Natural killer cell (primary cell): ENCODE measurements around the gene MEST. TPM values are rescaled to one million over a fixed set of nuclear protein-coding genes. Genes with fewer than 3 reads are reported as not detected.

Source experiments
- ATAC-seq, 3 donors: fragments of 150-1000 bp in 2 of 3; fragments of 200-7000 bp in 1 of 3; cut with Tn5 transposase; 1 replicate in 1 of 3; 2 replicates in 2 of 3; pipeline ENCODE4 v1.10.0; 2021; ENCODE audit warnings: mild to moderate bottlenecking in 2 of 3, moderate library complexity in 2 of 3
- DNase-seq, 2 donors: peaks; one replicate each; pipeline versions ENCODE4 v3.0.0 to v3.0.0-alpha.2; 2013 to 2021; ENCODE audit warnings: mixed read lengths in 1 of 2
- H3K27ac ChIP-seq: one replicate; pipeline ENCODE4 v1.5.1; 2013; ENCODE audit warnings: mild to moderate bottlenecking, low read length
- H3K27me3 ChIP-seq: one replicate; pipeline ENCODE4 v1.6.1; 2013; ENCODE audit warnings: low read length; ENCODE audit not compliant: control insufficient read depth, insufficient read depth
- H3K36me3 ChIP-seq: one replicate; pipeline ENCODE4 v1.6.1; 2013; ENCODE audit warnings: low read length; ENCODE audit not compliant: control insufficient read depth, insufficient read depth
- H3K4me1 ChIP-seq: one replicate; pipeline ENCODE4 v1.6.1; 2013; ENCODE audit warnings: low read length; ENCODE audit not compliant: control insufficient read depth, insufficient read depth
- H3K4me3 ChIP-seq: one replicate; pipeline ENCODE4 v1.5.1; 2013; ENCODE audit warnings: low read length
- H3K9me3 ChIP-seq: one replicate; pipeline ENCODE4 v1.6.1; 2013; ENCODE audit warnings: low read length; ENCODE audit not compliant: control insufficient read depth, insufficient read depth
- H3K27ac Mint-ChIP-seq, 2 donors: one replicate each; pipeline ENCODE4 v1.8.0; 2022; ENCODE audit warnings: mild to moderate bottlenecking in 2 of 2, mixed read lengths in 2 of 2, moderate library complexity in 1 of 2
- H3K27me3 Mint-ChIP-seq, 2 donors: one replicate each; pipeline ENCODE4 v1.8.0; 2022; ENCODE audit warnings: low read depth in 2 of 2, mixed read lengths in 2 of 2
- H3K36me3 Mint-ChIP-seq: one replicate; pipeline ENCODE4 v1.8.0; 2022; ENCODE audit warnings: mixed read lengths
- H3K4me1 Mint-ChIP-seq, 2 donors: one replicate each; pipeline ENCODE4 v1.8.0; 2022; ENCODE audit warnings: mixed read lengths in 2 of 2
- H3K4me3 Mint-ChIP-seq: one replicate; pipeline ENCODE4 v1.8.0; 2022; ENCODE audit warnings: mild to moderate bottlenecking, moderate library complexity, mixed read lengths
- H3K9me3 Mint-ChIP-seq, 2 donors: one replicate each; pipeline ENCODE4 v1.8.0; 2022; ENCODE audit warnings: mixed read lengths in 2 of 2
- WGBS: methylation state at CpG from one replicate; pipeline ENCODE4 v1.1.7; 2013; ENCODE audit warnings: missing lambda C conversion rate; ENCODE audit not compliant: insufficient coverage; 5-methylcytosine and 5-hydroxymethylcytosine counted together
- intact Hi-C: fragments of 100-400 bp; cut with micrococcal nuclease; formaldehyde crosslinking; loops from one replicate; pipeline ENCODE4 v1.14.2; 2022
- total RNA-seq, 4 donors: library from RNA; stranded (reverse); fragments of 120-200 nt in 1 of 4; gene quantifications; one replicate each; pipeline versions ENCODE4 v1.2.3 to v1.2.4, GENCODE V29; 2013 to 2022
- TF ChIP-seq, protein P1 (sequence below): fragments of 200-600 bp; IDR thresholded peaks from one replicate; pipeline ENCODE4 v1.8.0; 2022; ENCODE audit warnings: antibody characterized with exemption

MEST gene
- total RNA-seq, 3 donors from 2014 or later (not counting 1 experiment from before 2014, with no cell fraction given) = 0.55 to 2.2 (median 0.70) TPM

DNA sequence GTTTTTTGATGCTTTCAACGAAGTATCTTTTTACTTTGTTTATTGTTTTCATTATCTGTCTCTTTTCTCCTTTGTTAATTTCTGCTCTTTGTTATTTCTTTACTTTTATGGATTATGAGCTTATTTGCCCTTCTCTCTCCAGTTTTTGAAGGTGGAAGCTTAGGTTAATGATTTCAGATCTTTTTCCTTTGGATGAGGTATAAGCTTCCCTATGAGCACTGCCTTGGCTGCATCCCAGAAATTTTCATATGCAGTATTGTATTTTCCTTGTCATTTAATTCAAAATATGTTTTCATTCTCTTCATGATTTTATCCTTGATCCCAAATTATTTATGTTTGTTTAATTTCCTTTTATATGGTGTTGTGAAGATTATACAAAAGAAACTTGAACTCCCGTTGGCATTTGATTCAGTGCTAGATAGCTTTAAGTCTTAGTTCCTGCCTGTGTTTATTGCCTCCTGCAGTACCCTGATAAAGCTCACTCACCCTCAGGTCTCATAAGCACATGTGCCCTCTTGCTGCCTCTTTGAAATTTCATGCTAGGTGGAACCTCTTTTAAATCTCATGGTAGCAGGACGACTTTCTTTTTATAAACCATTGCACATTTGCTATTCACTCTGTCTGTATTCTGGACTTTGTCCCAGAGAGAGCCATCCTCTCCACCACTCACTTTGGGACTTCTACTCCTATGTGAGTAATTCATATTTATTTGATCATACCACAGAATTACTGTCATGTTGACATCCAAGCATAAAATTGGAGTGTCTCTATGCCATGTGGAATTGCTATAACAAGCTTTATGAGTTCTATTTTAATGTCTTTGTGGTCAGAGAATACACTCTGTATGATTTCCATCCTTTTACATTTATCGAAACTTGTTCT, 28.1 kb upstream of the MEST start:
- Mint-ChIP-seq H3K9me3 (peaks cover 2% of the 10 kb centered on the region in 2 donors), H3K4me1 (peaks cover 3 to 4% of the 10 kb centered on the region in 2 donors), H3K36me3 (peaks cover 19% of the 10 kb centered on the region), H3K27me3 (peaks cover 7 to 9% of the 10 kb centered on the region in 2 donors), H3K4me3 (no peak overlapping the region), H3K27ac (no peak overlapping the region)
- intact Hi-C loops = no loop called here
- Histone ChIP-seq H3K27ac (no peak overlapping the region), H3K36me3 (no peaks in the 10 kb centered on the region), H3K4me3 (no peak overlapping the region), H3K27me3 (no peaks in the 10 kb centered on the region), H3K9me3 (peaks cover 5% of the 10 kb centered on the region), H3K4me1 (no peaks in the 10 kb centered on the region)
- 44% methylated on average over 3 of the region's 4 CpGs for WGBS
- DNase-seq (peak in 1 of 2 donors; percentile 27), ATAC-seq (no peak)
- TF ChIP-seq, protein P1, sequence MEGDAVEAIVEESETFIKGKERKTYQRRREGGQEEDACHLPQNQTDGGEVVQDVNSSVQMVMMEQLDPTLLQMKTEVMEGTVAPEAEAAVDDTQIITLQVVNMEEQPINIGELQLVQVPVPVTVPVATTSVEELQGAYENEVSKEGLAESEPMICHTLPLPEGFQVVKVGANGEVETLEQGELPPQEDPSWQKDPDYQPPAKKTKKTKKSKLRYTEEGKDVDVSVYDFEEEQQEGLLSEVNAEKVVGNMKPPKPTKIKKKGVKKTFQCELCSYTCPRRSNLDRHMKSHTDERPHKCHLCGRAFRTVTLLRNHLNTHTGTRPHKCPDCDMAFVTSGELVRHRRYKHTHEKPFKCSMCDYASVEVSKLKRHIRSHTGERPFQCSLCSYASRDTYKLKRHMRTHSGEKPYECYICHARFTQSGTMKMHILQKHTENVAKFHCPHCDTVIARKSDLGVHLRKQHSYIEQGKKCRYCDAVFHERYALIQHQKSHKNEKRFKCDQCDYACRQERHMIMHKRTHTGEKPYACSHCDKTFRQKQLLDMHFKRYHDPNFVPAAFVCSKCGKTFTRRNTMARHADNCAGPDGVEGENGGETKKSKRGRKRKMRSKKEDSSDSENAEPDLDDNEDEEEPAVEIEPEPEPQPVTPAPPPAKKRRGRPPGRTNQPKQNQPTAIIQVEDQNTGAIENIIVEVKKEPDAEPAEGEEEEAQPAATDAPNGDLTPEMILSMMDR = no peak

DNA sequence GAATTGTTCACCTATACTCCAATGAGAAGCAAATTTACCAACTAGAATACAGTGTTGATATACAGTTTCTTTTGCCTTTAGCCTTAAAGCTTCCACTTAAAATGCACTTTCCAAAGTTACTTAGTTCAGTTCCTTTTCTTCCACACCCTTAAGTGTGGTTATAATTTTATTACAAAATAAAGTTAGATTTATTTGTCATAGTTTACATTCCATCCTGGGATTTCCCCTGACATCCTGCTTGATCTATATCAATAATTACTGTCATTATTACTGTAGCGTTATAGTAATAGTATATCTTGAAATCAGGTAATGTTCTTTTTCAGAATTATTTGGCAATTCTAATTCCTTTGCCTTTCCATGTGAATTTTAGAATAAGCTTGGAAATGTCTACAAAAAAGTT, 23.3 kb upstream of the MEST start:
- no peaks in the 10 kb centered on the region for H3K9me3 ChIP-seq
- DNase-seq (no peak), ATAC-seq (no peak)
- Mint-ChIP-seq H3K4me1 (no peaks in the 10 kb centered on the region), H3K9me3 (no peaks in the 10 kb centered on the region), H3K27me3 (peaks cover 11 to 31% of the 10 kb centered on the region in 2 donors), H3K27ac (no peak overlapping the region), H3K4me3 (no peak overlapping the region), H3K36me3 (peaks cover 12% of the 10 kb centered on the region)
- TF ChIP-seq, protein P1 = no peak
- peaks cover 2% of the 10 kb centered on the region for H3K27me3 ChIP-seq
- H3K36me3 ChIP-seq = no peaks in the 10 kb centered on the region
- intact Hi-C loops = no loop called here
- no peak overlapping the region for H3K27ac ChIP-seq
- no CpG with 5 or more reads among the region's 1 CpG for WGBS
- H3K4me1 ChIP-seq = no peaks in the 10 kb centered on the region
- no peak overlapping the region for H3K4me3 ChIP-seq

DNA sequence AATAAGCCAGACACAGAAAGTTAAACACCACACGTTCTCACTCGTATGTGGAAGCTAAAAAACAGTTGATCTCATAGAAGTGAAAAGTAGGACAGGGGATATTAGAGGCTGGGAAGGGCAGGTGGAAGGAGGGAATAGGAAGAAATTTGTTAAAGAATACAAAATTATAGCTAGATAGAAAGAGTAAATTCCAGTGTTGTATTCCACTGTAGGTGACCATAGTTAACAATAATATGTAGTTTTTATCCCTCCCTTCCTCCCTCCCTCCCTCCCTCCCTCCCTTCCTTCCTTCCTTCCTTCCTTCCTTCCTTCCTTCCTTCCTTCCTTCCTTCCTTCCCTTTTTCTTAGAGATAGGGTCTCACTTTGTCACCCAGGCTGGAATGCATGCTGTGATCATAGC, 19.9 kb upstream of the MEST start:
- no peaks in the 10 kb centered on the region for H3K9me3 Mint-ChIP-seq
- Histone ChIP-seq H3K27ac (no peak overlapping the region), H3K4me1 (no peaks in the 10 kb centered on the region), H3K27me3 (peaks cover 2% of the 10 kb centered on the region), H3K9me3 (no peaks in the 10 kb centered on the region), H3K36me3 (no peaks in the 10 kb centered on the region), H3K4me3 (no peak overlapping the region)
- no peak for ATAC-seq
- no peaks in the 10 kb centered on the region for H3K36me3 Mint-ChIP-seq
- TF ChIP-seq, protein P1 = no peak
- no peaks in the 10 kb centered on the region for H3K4me1 Mint-ChIP-seq
- peaks cover 8 to 47% of the 10 kb centered on the region in 2 donors for H3K27me3 Mint-ChIP-seq
- H3K4me3 Mint-ChIP-seq = no peak overlapping the region
- DNase-seq = no peak
- intact Hi-C loops = no loop called here
- H3K27ac Mint-ChIP-seq = no peak overlapping the region
- WGBS = 94% methylated on average over 2 of the region's 2 CpGs
